22Rv1 (cell line): ENCODE measurements around the gene CBLIF.

Experiments
- H3K27ac ChIP-seq: fragments of 450-650 bp; 2 replicates; pipeline ENCODE4 v1.5.1; 2017
- ZFX ChIP-seq: fragments of 450-650 bp; IDR thresholded peaks from 2 replicates; pipeline ENCODE4 v1.6.1; 2017; ENCODE audit warnings: antibody characterized with exemption, borderline replicate concordance
- TF ChIP-seq, protein P1 (sequence below): fragments of 450-650 bp; IDR thresholded peaks from 2 replicates; pipeline ENCODE4 v1.5.1; 2017; ENCODE audit warnings: mild to moderate bottlenecking

Gene CBLIF

DNA sequence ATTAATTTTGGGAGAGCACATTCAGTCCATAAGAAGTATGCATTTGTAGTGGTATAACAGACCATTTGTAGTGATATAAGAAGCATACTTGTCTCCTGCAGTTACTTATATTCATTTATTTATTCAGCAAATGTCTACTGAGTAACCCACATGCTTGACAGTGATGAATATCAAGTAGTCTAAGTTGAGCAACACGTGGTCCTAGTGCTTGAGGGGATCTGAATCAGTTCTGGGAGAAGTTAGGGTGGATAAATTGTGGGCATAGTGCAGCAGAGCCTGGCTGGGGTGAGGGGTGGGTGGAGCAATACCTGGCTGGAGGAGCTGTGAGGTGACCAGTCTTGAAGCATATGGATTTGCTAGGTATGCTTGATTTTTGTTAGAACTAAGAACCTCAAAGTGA is 65.8 kb downstream of the CBLIF start:
- H3K27ac ChIP-seq = no peak overlapping the region
- TF ChIP-seq ZFX = no peak
- TF ChIP-seq, protein P1, sequence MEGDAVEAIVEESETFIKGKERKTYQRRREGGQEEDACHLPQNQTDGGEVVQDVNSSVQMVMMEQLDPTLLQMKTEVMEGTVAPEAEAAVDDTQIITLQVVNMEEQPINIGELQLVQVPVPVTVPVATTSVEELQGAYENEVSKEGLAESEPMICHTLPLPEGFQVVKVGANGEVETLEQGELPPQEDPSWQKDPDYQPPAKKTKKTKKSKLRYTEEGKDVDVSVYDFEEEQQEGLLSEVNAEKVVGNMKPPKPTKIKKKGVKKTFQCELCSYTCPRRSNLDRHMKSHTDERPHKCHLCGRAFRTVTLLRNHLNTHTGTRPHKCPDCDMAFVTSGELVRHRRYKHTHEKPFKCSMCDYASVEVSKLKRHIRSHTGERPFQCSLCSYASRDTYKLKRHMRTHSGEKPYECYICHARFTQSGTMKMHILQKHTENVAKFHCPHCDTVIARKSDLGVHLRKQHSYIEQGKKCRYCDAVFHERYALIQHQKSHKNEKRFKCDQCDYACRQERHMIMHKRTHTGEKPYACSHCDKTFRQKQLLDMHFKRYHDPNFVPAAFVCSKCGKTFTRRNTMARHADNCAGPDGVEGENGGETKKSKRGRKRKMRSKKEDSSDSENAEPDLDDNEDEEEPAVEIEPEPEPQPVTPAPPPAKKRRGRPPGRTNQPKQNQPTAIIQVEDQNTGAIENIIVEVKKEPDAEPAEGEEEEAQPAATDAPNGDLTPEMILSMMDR = no peak
